GM18907 (cell line): ENCODE data around the gene SH2D3A.
A peak's percentile ranks its signal among the peaks of the same experiment; 100 is the strongest.
"Not testable (repeated sequence)": the region's sequence is repeated elsewhere in the genome, so short reads cannot be mapped to it uniquely, and the experiment has no call there.

Experiments used
- ATAC-seq: cut with Tn5 transposase; IDR thresholded peaks from one replicate; pipeline ENCODE4 v1.9.1; 2021; ENCODE audit warnings: mild to moderate bottlenecking, moderate library complexity; ENCODE audit not compliant: unreplicated experiment

The SH2D3A gene

DNA sequence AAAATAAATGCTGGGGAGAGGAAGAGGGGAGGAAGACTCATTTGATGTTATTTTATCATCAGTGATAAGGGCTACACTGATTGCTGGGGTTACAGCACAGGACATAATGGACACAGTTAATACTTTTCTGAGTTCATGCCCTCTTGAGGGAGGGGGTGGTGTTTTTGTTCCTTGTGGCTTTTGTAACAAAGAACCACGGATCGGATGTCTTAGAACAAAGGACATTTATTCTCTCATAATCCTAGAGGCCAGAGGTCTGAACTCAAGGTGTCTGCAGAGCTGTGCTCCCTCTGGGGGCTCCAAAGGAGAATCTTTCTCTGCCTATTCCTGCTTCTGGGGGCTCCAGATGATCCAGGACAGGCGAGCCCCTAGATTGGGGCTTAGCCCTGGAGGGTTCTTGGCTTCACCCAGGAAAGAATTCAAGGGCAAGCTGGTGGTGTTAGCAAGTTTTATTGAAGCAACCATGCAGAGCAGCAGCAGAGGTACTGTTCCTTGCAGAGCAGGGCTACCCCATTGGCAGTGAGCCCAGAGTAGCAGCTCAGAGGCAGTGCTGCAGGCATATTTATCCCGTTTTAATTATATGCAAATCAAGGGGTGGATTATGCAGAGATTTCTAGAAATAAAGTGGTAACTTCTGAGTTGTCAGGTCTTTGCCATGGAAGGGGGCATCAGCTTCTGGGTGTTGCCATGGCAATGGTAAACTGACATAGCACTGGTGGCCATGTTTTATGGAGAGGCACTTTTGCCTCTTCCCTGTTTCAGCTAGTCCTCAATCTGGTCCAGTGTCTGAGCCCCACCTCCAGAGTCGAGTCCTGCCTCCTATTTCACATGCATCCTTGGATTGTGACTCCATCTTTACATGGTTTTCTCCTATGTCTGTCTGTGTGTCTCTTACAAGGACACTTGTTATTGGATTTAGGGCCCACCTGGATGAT lies 23.2 kb upstream of the SH2D3A start:
- no peak for ATAC-seq

DNA sequence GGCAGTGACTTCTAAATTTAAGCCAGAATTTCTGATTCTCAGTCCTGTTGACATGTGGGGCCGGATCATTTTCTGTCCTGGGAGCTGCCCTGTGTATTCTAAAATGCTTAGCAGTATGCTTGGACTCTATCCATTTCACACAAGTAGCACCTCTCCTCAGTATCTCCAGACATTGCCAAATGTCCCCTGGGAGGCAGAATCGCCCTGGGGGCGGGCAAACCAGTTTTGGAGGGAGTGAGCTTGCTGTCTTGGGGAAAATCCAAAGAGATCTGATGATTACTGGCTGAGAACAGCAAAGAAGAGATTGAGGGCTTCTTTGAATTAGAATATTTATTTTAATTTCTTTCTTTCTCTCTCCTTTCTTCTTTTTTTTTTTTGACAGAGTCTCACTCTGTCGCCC lies 21.7 kb upstream of the SH2D3A start:
- no peak for ATAC-seq

DNA sequence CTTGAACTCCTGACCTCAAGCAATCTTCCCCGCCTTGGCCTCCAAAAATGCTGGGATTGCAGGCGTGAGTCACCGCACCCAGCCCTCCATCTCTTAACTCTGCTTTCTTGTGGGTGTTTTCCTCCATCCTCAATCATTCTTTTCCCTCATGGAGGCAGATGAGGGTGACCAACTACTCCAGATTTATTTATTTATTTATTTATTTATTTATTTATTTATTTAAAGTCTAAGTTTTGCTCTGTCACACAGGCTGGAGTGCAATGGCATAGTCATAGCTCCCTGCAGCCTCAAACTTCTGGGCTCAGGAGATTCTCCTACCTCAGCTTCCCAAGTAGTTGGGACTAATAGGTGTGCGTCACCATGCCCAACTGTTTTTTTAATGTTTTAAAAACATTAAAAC lies 20.2 kb upstream of the SH2D3A start:
- no peak for ATAC-seq

- no peak for ATAC-seq
Measured at GRCh38 chr19:6779206-6779605, 12.0 kb upstream of the SH2D3A start.

DNA sequence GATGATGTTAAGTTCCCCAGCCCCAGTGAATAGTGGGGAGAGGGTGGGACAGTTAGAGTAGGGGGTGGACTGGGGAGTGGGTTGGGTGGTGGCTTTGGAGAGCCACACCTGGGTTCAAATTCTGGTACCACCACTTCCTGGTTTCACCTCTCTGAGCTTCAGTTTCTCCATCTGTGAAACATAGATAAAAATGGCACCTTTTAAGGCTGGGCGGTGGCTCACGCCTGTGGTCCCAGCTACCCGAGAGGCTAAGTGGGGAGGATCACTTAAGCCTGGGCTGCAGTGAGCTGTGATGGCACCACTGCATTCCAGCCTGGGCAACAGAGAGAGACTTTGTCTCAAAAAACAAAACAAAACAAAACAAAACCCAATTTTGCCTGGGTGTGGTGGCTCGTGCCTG lies 11.2 kb upstream of the SH2D3A start:
- no peak for ATAC-seq

GRCh38 chr19:6777434-6777833 lies 10.2 kb upstream of the SH2D3A start:
- ATAC-seq = no peak

GRCh38 chr19:6776999-6777398 lies 9.8 kb upstream of the SH2D3A start:
- ATAC-seq = no peak

- ATAC-seq = not testable (repeated sequence)
Measured at GRCh38 chr19:6776045-6776444, 8.8 kb upstream of the SH2D3A start.

DNA sequence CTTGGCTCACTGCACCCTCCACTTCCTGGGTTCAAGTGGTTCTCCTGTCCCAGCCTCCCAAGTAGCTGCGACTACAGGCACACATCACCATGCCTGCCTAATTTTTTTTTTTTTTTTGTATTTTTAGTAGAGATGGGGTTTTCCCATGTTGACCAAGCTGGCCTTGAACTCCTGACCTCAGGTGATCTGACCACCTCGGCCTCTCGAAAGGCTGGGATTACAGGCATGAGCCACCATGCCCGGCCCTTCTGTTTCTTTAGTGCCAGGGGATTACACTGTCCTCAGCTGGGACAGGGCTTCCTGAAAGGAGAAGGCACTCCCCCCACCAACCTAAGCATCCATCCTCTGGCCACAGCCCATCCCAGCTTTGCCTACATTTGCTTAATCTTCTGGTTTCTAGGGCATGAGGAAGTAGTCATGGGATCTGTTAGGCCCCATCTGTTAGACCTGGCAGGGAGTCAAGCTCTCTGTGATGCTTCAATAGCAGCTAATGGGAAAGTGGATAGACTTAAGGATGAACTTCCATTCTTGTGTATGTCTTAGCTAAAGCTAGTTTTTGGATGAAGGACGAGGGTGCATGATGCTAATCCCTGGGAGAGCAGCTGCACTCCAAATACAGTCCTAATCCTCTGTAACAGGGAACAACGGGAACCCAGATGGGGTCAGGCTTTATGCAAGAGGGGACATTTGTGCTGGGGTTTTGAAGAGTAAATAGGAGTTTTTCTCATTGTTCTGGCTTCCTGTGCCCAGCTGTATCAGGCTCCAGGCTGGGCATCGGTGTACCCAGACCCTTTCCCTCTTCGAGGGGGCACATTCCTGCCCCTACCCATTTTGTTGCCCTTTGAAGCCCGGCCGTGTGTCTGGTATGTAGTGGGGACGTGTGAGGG lies 7.8 kb upstream of the SH2D3A start:
- ATAC-seq = no peak

- ATAC-seq = peak; percentile 36
Measured at GRCh38 chr19:6773323-6773931, 6.2 kb upstream of the SH2D3A start.

DNA sequence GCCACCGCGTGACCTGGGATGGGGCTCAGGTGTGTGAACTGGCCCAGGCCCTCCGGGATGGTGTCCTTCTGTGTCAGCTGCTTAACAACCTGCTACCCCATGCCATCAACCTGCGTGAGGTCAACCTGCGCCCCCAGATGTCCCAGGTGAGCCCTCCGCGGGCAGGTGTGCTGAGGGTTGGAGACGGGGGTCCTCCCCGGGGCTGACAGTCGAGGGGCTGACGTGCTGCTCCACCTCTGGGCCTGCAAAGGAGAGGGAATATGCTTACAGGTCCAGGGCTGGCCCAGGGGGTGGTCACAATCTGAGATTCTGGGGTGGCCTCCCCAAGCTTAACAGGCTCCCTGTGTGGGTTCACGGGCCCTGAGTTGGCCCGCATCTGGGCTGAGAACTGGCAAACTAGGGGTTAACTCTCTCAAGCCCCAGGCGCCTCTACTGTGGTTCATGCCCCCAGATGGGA lies 5.7 kb upstream of the SH2D3A start:
- peak; percentile 8 for ATAC-seq

DNA sequence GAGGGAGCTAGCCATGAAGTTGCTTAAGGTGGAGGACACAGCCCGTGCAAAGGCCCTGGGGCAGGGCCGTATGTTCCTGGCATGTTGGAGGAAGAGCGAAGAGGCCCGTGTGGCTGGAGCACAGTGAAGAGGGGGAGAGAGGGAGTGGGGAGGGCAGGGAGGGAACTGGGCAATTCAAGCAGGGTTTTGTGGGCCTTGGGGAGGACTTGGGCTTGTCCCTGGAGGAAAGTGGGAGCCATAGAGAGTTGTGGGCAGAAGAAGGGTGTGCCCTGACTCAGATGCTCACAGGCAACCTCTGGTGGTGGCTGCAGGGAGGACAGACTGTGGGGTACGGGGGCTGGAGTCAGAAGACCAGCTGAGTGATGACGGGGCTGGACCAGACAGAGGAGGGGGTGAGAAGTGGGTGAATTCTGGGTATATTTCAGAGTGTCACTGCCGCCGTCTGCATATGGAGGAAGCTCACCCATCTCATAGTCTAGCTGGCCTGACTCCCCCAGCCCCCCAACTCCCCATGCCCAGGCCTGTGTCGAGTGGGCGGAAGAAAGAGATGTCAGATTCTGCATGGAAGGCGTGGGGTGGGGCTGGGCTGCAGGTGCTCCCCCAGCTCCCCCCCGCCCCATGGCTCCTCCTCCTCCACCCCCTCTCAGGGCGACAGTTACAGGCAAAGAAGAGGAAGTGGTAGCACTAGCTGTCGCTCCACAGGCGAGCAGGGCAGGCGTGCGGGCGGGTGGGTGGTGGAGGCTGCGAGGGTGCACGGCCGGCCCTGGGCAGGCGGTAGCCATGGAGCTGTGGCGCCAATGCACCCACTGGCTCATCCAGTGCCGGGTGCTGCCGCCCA lies 5.0 kb upstream of the SH2D3A start, which contains the start of gene VAV1:
TSS of gene VAV1 (plus strand) at position 681 of the 838 bp plus-strand sequence. CDS start at position 781, 100 bp downstream.
- peak; percentile 43 for ATAC-seq

- ATAC-seq = not testable (repeated sequence)
Measured at GRCh38 chr19:6771648-6772027, 4.4 kb upstream of the SH2D3A start.

- ATAC-seq = no peak
Measured at GRCh38 chr19:6769006-6769619, 1.9 kb upstream of the SH2D3A start.

DNA sequence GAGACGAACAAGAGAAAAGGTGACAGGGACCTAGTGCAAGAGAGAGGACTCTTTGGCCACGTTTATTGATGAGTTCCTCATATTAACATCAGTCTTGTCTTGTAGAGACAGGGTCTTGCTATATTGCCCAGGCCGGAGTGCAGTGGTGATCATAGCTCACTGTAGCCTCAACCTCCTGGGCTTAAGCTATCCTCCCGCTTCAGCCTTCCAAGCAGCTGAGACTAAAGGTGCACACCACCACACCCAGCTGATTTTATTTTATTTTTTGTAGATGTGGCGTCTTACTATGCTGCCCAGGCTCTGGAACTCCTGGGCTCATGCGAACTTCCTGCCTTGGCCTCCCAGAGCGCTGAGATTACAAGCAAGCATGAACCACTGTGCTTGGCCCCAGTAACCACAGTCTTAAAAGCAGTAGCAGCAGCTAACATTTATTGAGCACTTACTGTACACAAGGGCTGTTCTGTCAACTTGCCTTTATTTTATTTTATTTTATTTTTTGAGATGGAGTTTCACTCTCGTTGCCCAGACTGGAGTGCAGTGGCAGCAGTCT lies 1.1 kb upstream of the SH2D3A start:
- no peak for ATAC-seq

DNA sequence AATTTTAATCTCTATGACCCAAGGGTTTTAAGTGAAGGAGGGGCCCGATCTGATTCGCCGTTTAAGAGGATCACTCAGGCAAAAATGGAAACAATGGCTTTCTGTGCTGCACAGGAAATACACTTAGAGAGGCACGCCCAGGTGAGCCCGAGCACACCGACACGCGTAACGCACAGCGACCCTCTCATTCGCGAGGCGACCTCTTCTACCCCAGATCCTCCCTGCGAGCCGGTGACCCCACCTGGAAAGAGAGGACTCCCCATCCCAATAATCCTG lies 216 bp downstream of the SH2D3A start:
- peak; percentile 26 for ATAC-seq

DNA sequence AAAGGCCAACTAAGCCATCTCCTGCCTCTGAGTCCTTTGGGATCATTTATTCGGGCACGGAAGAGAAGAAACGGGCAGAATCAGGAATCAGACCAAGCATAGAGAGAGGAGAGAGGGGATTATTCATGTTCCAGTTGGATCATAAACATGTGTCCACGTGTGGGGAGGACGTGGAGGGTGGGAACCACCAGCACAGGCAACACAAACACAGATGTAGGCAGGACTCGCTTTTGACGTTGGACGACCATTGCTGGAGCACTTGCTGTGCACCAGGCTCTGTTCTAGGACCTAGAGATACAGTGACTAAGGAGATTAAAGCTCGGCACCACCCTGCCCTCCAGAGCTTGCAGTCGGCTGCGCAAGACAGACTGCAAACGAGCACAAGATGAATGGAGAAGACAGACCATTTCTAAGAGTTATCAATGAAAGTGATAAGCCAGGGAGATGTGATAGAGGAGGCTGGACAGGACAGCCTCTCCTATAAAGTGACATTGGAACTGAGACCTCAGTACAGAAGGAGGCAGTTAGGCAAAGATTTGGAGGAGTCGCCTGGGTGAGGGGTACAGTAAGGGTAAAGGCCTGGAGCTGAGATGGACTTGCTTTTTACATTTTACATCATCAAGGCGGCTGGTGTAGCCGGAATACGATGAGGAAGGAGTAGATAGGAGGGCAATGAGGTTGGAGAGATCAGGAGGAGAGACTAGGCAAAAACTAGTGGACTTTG lies 716 bp downstream of the SH2D3A start:
- no peak for ATAC-seq

GRCh38 chr19:6765738-6766356 lies 1.4 kb downstream of the SH2D3A start:
- no peak for ATAC-seq
